SK-N-SH treated with all-trans-retinoic acid at 6 μM for 48 hours (cell line): Measurements from ENCODE around the gene PRPF8.

ENCODE experiments used
- ATAC-seq: fragments of 200-7000 bp; cut with Tn5 transposase; 3 replicates; pipeline ENCODE4 v1.9.1; 2020; ENCODE audit warnings: mild to moderate bottlenecking, moderate library complexity
- ARNTL ChIP-seq: fragments of 450-650 bp; formaldehyde crosslinking; IDR thresholded peaks from 2 replicates; pipeline ENCODE4 v1.5.0; 2020; ENCODE audit warnings: low read depth, mild to moderate bottlenecking, moderate library complexity, borderline replicate concordance
- BACH2 ChIP-seq: fragments of 250-450 bp; sonication (Bioruptor Pico); IDR thresholded peaks from 2 replicates; pipeline ENCODE4 v1.9.0; 2021; ENCODE audit warnings: mild to moderate bottlenecking, borderline replicate concordance
- CSDC2 ChIP-seq: fragments of 250-450 bp; sonication (Bioruptor Pico); IDR thresholded peaks from 2 replicates; pipeline ENCODE4 v1.5.0; 2020; ENCODE audit warnings: mild to moderate bottlenecking, moderate library complexity
- ESRRG ChIP-seq: fragments of 250-450 bp; sonication (Bioruptor Pico); IDR thresholded peaks from 2 replicates; pipeline ENCODE4 v1.6.1; 2021; ENCODE audit warnings: mild to moderate bottlenecking
- GLIS3 ChIP-seq: fragments of 250-450 bp; sonication (Bioruptor Pico); IDR thresholded peaks from 2 replicates; pipeline ENCODE4 v1.5.0; 2020; ENCODE audit warnings: mild to moderate bottlenecking, moderate library complexity
- ISL1 ChIP-seq: fragments of 250-450 bp; sonication (Bioruptor Pico); IDR thresholded peaks from 2 replicates; pipeline ENCODE4 v2.1.2; 2022; ENCODE audit warnings: mild to moderate bottlenecking, moderate library complexity
- OSR1 ChIP-seq: fragments of 250-450 bp; sonication (Bioruptor Pico); IDR thresholded peaks from 2 replicates; pipeline ENCODE4 v1.8.0; 2022; ENCODE audit warnings: moderate library complexity, mild to moderate bottlenecking, inconsistent platforms
- PPARA ChIP-seq: fragments of 250-450 bp; sonication (Bioruptor Pico); IDR thresholded peaks from 2 replicates; pipeline ENCODE4 v1.5.0; 2020; ENCODE audit warnings: mild to moderate bottlenecking, borderline replicate concordance
- RARB ChIP-seq: fragments of 250-450 bp; sonication (Bioruptor Pico); IDR thresholded peaks from 2 replicates; pipeline ENCODE4 v1.8.0; 2021; ENCODE audit warnings: mild to moderate bottlenecking, moderate library complexity
- SNAI2 ChIP-seq: fragments of 250-450 bp; sonication (Bioruptor Pico); IDR thresholded peaks from 2 replicates; pipeline ENCODE4 v1.5.0; 2020; ENCODE audit warnings: mild to moderate bottlenecking, moderate library complexity
- TCF4 ChIP-seq: fragments of 250-450 bp; sonication (Bioruptor Pico); IDR thresholded peaks from 2 replicates; pipeline ENCODE4 v1.8.0; 2021; ENCODE audit warnings: mild to moderate bottlenecking, moderate library complexity, borderline replicate concordance
- TOX ChIP-seq: fragments of 250-450 bp; sonication (Bioruptor Pico); IDR thresholded peaks from 2 replicates; pipeline ENCODE4 v1.8.0; 2021; ENCODE audit warnings: mild to moderate bottlenecking, moderate library complexity, borderline replicate concordance
- ZFP3 ChIP-seq: fragments of 250-450 bp; sonication (Bioruptor Pico); IDR thresholded peaks from 2 replicates; pipeline ENCODE4 v1.5.0; 2020; ENCODE audit warnings: mild to moderate bottlenecking, moderate library complexity
- ZFP30 ChIP-seq: fragments of 450-650 bp; formaldehyde crosslinking; IDR thresholded peaks from 2 replicates; pipeline ENCODE4 v1.5.0; 2022; ENCODE audit warnings: mild to moderate bottlenecking, moderate library complexity
- ZNF565 ChIP-seq: fragments of 450-650 bp; formaldehyde crosslinking; conservative IDR thresholded peaks from 2 replicates; pipeline ENCODE4 v1.5.0; 2020; ENCODE audit warnings: low read depth, mild to moderate bottlenecking, moderate library complexity
- ZNF70 ChIP-seq: fragments of 450-650 bp; formaldehyde crosslinking; IDR thresholded peaks from 2 replicates; pipeline ENCODE4 v1.5.0; 2020; ENCODE audit warnings: mild to moderate bottlenecking, moderate library complexity
- ZNF8 ChIP-seq: fragments of 450-650 bp; formaldehyde crosslinking; IDR thresholded peaks from 2 replicates; pipeline ENCODE4 v1.5.0; 2020; ENCODE audit warnings: mild to moderate bottlenecking, moderate library complexity
- TF ChIP-seq, protein P1 (sequence below): fragments of 250-450 bp; sonication (Bioruptor Pico); IDR thresholded peaks from 2 replicates; pipeline ENCODE4 v1.5.1; 2020; ENCODE audit warnings: low read depth, mild to moderate bottlenecking, moderate library complexity
- TF ChIP-seq, protein P2 (sequence below): fragments of 250-450 bp; sonication (Bioruptor Pico); IDR thresholded peaks from 2 replicates; pipeline ENCODE4 v1.8.0; 2021; ENCODE audit warnings: low read depth, mild to moderate bottlenecking, moderate library complexity, borderline replicate concordance
- TF ChIP-seq, protein P3 (sequence below): fragments of 250-450 bp; sonication (Bioruptor Pico); IDR thresholded peaks from 2 replicates; pipeline ENCODE4 v1.8.0; 2020; ENCODE audit warnings: mild to moderate bottlenecking, moderate library complexity, borderline replicate concordance
- TF ChIP-seq, protein P4 (sequence below): fragments of 250-450 bp; sonication (Bioruptor Pico); IDR thresholded peaks from 2 replicates; pipeline ENCODE4 v1.5.0; 2020; ENCODE audit warnings: mild to moderate bottlenecking, moderate library complexity
- TF ChIP-seq, protein P5 (sequence below): fragments of 250-450 bp; sonication (Bioruptor Pico); IDR thresholded peaks from 2 replicates; pipeline ENCODE4 v1.5.1; 2021; ENCODE audit warnings: mild to moderate bottlenecking, moderate library complexity

Gene PRPF8

DNA sequence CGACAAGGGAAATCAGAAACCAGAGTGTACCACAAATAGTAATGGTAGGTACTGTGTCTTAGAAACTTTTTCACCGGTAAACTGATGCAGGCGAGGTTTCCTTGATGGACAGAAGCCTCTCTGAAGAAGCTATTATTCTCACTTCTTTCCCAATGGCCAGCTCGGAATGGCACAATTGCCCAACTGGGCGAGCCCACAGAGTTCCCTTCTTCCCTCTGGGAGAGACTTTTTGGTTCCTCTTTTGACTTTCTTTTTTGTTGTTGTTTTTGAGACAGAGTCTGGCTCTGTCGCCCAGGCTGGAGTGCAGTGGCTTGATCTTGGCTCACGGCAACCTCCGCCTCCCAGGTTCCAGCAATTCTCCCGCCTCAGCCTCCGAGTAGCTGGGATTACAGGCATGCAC is 73.0 kb downstream of the PRPF8 start:
- ATAC-seq: no peak
- TF ChIP-seq, protein P1, sequence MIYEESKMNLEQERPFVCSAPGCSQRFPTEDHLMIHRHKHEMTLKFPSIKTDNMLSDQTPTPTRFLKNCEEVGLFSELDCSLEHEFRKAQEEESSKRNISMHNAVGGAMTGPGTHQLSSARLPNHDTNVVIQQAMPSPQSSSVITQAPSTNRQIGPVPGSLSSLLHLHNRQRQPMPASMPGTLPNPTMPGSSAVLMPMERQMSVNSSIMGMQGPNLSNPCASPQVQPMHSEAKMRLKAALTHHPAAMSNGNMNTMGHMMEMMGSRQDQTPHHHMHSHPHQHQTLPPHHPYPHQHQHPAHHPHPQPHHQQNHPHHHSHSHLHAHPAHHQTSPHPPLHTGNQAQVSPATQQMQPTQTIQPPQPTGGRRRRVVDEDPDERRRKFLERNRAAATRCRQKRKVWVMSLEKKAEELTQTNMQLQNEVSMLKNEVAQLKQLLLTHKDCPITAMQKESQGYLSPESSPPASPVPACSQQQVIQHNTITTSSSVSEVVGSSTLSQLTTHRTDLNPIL (CRISPR knock-in tag): no peak
- no peak for TF ChIP-seq TOX (CRISPR knock-in tag)
- TF ChIP-seq, protein P2, sequence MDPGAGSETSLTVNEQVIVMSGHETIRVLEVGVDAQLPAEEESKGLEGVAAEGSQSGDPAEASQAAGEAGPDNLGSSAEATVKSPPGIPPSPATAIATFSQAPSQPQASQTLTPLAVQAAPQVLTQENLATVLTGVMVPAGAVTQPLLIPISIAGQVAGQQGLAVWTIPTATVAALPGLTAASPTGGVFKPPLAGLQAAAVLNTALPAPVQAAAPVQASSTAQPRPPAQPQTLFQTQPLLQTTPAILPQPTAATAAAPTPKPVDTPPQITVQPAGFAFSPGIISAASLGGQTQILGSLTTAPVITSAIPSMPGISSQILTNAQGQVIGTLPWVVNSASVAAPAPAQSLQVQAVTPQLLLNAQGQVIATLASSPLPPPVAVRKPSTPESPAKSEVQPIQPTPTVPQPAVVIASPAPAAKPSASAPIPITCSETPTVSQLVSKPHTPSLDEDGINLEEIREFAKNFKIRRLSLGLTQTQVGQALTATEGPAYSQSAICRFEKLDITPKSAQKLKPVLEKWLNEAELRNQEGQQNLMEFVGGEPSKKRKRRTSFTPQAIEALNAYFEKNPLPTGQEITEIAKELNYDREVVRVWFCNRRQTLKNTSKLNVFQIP (CRISPR knock-in tag): no peak
- no peak for TF ChIP-seq ISL1 (CRISPR knock-in tag)
- no peak for TF ChIP-seq RARB (CRISPR knock-in tag)
- no peak for TF ChIP-seq PPARA (CRISPR knock-in tag)
- no peak for TF ChIP-seq TCF4
- no peak for TF ChIP-seq BACH2 (CRISPR knock-in tag)
- no peak for TF ChIP-seq CSDC2
- TF ChIP-seq ESRRG (CRISPR knock-in tag): no peak
- TF ChIP-seq SNAI2 (CRISPR knock-in tag): no peak

DNA sequence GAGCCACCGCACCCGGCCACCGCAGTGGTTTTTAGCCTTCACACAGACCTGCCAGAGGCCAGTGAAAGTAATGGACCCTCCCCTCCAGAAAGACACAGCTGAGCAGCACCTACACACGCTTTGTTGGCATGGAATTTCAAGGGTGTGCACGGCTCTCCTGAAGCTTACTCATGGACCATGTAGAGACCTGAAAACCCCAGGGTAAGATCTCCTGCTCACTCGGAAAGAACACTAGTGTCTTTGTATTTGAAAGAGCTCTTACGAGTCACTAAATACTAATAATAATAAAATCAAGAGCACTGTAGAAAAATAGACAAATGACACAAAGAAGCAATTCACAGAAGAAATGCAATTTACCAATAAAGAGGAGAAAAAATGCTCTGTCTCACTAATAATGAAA is 76.0 kb downstream of the PRPF8 start:
- no peak for ATAC-seq
- TF ChIP-seq RARB (CRISPR knock-in tag) (no peak), ESRRG (CRISPR knock-in tag) (no peak), CSDC2 (no peak), ZFP30 (CRISPR knock-in tag) (no peak)
- TF ChIP-seq, protein P3, sequence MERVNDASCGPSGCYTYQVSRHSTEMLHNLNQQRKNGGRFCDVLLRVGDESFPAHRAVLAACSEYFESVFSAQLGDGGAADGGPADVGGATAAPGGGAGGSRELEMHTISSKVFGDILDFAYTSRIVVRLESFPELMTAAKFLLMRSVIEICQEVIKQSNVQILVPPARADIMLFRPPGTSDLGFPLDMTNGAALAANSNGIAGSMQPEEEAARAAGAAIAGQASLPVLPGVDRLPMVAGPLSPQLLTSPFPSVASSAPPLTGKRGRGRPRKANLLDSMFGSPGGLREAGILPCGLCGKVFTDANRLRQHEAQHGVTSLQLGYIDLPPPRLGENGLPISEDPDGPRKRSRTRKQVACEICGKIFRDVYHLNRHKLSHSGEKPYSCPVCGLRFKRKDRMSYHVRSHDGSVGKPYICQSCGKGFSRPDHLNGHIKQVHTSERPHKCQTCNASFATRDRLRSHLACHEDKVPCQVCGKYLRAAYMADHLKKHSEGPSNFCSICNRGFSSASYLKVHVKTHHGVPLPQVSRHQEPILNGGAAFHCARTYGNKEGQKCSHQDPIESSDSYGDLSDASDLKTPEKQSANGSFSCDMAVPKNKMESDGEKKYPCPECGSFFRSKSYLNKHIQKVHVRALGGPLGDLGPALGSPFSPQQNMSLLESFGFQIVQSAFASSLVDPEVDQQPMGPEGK (CRISPR knock-in tag): no peak

DNA sequence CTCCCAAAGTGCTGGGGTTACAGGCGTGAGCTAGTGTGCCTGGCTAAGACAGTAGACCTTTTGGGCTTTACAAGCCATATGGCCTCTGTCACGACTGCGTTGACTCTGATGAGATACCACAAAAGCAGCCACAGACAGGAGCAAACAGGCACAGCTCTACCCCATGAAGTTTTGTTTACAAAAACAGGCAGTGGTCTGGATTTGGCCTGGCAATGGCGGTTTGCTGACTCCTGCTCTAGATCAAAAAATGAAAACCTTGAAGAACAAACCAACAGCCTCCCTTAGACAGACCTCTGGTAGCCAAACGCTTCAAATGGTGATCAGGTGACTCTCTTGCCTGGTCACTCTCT is 76.7 kb downstream of the PRPF8 start:
- no peak for ATAC-seq
- no peak for TF ChIP-seq PPARA (CRISPR knock-in tag)
- no peak for TF ChIP-seq ZFP3 (CRISPR knock-in tag)
- TF ChIP-seq TCF4: no peak
- TF ChIP-seq ESRRG (CRISPR knock-in tag): no peak
- no peak for TF ChIP-seq SNAI2 (CRISPR knock-in tag)
- no peak for TF ChIP-seq ZNF565 (CRISPR knock-in tag)
- TF ChIP-seq, protein P4, sequence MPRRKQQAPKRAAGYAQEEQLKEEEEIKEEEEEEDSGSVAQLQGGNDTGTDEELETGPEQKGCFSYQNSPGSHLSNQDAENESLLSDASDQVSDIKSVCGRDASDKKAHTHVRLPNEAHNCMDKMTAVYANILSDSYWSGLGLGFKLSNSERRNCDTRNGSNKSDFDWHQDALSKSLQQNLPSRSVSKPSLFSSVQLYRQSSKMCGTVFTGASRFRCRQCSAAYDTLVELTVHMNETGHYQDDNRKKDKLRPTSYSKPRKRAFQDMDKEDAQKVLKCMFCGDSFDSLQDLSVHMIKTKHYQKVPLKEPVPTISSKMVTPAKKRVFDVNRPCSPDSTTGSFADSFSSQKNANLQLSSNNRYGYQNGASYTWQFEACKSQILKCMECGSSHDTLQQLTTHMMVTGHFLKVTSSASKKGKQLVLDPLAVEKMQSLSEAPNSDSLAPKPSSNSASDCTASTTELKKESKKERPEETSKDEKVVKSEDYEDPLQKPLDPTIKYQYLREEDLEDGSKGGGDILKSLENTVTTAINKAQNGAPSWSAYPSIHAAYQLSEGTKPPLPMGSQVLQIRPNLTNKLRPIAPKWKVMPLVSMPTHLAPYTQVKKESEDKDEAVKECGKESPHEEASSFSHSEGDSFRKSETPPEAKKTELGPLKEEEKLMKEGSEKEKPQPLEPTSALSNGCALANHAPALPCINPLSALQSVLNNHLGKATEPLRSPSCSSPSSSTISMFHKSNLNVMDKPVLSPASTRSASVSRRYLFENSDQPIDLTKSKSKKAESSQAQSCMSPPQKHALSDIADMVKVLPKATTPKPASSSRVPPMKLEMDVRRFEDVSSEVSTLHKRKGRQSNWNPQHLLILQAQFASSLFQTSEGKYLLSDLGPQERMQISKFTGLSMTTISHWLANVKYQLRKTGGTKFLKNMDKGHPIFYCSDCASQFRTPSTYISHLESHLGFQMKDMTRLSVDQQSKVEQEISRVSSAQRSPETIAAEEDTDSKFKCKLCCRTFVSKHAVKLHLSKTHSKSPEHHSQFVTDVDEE: no peak
- TF ChIP-seq OSR1 (CRISPR knock-in tag): no peak
- no peak for TF ChIP-seq ARNTL

DNA sequence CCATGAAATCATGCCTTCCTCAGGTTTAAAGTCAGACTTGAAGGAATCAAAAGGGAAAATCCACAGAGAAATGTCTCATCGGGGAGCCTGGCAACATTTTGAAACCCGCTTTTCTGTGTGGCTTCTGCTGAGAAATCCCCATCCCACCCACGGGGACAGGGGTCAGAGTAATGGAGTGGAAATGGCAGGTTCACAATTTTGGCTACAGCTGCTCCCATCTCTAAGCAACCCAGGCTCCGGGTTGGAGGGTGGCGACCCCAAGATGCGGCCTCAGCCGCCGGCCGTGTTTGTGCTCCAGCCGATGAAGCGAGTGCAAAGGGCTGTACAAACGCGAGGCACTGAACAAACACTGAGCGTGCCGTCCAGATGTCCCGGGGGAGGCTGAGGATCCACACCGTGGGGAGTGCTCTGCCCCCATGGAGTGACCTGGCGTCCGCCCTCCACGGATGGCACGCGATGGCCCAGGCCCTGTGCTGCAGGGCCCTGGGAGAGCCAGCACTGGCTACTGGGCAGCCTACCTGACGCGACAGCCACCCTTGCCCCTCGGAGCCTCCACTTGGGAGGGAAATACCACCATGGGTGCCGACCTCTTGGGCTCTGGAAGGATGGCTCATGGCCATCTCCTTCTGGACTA is 78.2 kb downstream of the PRPF8 start:
- no peak for ATAC-seq
- TF ChIP-seq OSR1 (CRISPR knock-in tag): no peak
- no peak for TF ChIP-seq ZNF70 (CRISPR knock-in tag)
- no peak for TF ChIP-seq GLIS3 (CRISPR knock-in tag)
- TF ChIP-seq ZFP30 (CRISPR knock-in tag): no peak
- TF ChIP-seq ARNTL: no peak
- TF ChIP-seq ZNF8 (CRISPR knock-in tag): no peak
- no peak for TF ChIP-seq SNAI2 (CRISPR knock-in tag)
- TF ChIP-seq, protein P5, sequence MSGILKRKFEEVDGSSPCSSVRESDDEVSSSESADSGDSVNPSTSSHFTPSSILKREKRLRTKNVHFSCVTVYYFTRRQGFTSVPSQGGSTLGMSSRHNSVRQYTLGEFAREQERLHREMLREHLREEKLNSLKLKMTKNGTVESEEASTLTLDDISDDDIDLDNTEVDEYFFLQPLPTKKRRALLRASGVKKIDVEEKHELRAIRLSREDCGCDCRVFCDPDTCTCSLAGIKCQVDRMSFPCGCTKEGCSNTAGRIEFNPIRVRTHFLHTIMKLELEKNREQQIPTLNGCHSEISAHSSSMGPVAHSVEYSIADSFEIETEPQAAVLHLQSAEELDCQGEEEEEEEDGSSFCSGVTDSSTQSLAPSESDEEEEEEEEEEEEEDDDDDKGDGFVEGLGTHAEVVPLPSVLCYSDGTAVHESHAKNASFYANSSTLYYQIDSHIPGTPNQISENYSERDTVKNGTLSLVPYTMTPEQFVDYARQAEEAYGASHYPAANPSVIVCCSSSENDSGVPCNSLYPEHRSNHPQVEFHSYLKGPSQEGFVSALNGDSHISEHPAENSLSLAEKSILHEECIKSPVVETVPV (CRISPR knock-in tag): no peak
- TF ChIP-seq, protein P1 (CRISPR knock-in tag): no peak
- no peak for TF ChIP-seq BACH2 (CRISPR knock-in tag)
- no peak for TF ChIP-seq CSDC2
- TF ChIP-seq ZNF565 (CRISPR knock-in tag): no peak
- no peak for TF ChIP-seq ZFP3 (CRISPR knock-in tag)
- TF ChIP-seq TCF4: no peak
